Measurements from ENCODE around the gene ATXN10. TPM values are rescaled to one million over a fixed set of nuclear protein-coding genes. Genes with fewer than 3 reads are reported as not detected.

ATXN10 gene
- total RNA-seq, 4 donors from 2014 or later: 78.5 to 152 (median 113) TPM

GRCh38 chr22:45781459-45781858 is 109.8 kb downstream of the ATXN10 start:
- TF ChIP-seq POLR2AphosphoS5 (IDR thresholded peaks at IDR 0.05): no peak
- no peak for TF ChIP-seq POLR2A (IDR thresholded peaks at IDR 0.05)
- no peak overlapping the region for H3K27ac ChIP-seq
- H3K4me3 ChIP-seq: no peak overlapping the region
- no peaks in the 10 kb centered on the region for H3K9me3 ChIP-seq
- ATAC-seq: no peak
- no peaks in the 10 kb centered on the region for H3K27me3 ChIP-seq
- 78 to 100% methylated on average over 1 to 3 of the region's 3 CpGs for WGBS, 2 donors (ENCODE audit: low coverage in 1 of 2)
- peaks cover 4 to 47% (median 10%) of the 10 kb centered on the region in 3 donors for H3K4me1 ChIP-seq
- no peaks in the 10 kb centered on the region for H3K36me3 ChIP-seq

- peaks cover 4 to 48% (median 10%) of the 10 kb centered on the region in 3 donors for H3K4me1 ChIP-seq
- H3K36me3 ChIP-seq: no peaks in the 10 kb centered on the region
- no peak for ATAC-seq
- no peak overlapping the region for H3K27ac ChIP-seq
- no peak overlapping the region for H3K4me3 ChIP-seq
- TF ChIP-seq CTCF (IDR thresholded peaks at IDR 0.05): no peak
- TF ChIP-seq POLR2A (IDR thresholded peaks at IDR 0.05): no peak
- TF ChIP-seq EP300 (IDR thresholded peaks at IDR 0.05): no peak
- TF ChIP-seq POLR2AphosphoS5 (IDR thresholded peaks at IDR 0.05): no peak
- WGBS, 2 donors (ENCODE audit: low coverage in 1 of 2): 81 to 89% methylated on average over 5 to 6 of the region's 6 CpGs
- no peaks in the 10 kb centered on the region for H3K9me3 ChIP-seq
- H3K27me3 ChIP-seq: no peaks in the 10 kb centered on the region
Observed at GRCh38 chr22:45781966-45782365, 110.3 kb downstream of the ATXN10 start.

- Histone ChIP-seq H3K27me3 (no peaks in the 10 kb centered on the region), H3K9me3 (no peaks in the 10 kb centered on the region), H3K36me3 (no peaks in the 10 kb centered on the region), H3K4me1 (peaks cover 4 to 59% (median 14%) of the 10 kb centered on the region in 3 donors), H3K4me3 (no peak overlapping the region), H3K27ac (no peak overlapping the region)
- TF ChIP-seq POLR2A (IDR thresholded peaks at IDR 0.05) (no peak), POLR2AphosphoS5 (IDR thresholded peaks at IDR 0.05) (no peak), CTCF (IDR thresholded peaks at IDR 0.05) (no peak), EP300 (IDR thresholded peaks at IDR 0.05) (no peak)
- 62 to 79% methylated on average over 3 of the region's 3 CpGs for WGBS, 2 donors (ENCODE audit: low coverage in 1 of 2)
- no peak for ATAC-seq
Observed at GRCh38 chr22:45783021-45783420, 111.4 kb downstream of the ATXN10 start.

GRCh38 chr22:45783690-45784089 is 112.1 kb downstream of the ATXN10 start:
- WGBS, 2 donors (ENCODE audit: low coverage in 1 of 2): 90 to 94% methylated on average over 5 to 6 of the region's 6 CpGs
- no peak overlapping the region for H3K4me3 ChIP-seq
- ATAC-seq: no peak

GRCh38 chr22:45784357-45785277 is 113.0 kb downstream of the ATXN10 start:
- H3K4me1 ChIP-seq: peaks cover 4 to 67% (median 14%) of the 10 kb centered on the region in 3 donors
- no peaks in the 10 kb centered on the region for H3K36me3 ChIP-seq
- no peaks in the 10 kb centered on the region for H3K9me3 ChIP-seq
- H3K4me3 ChIP-seq: no peak overlapping the region
- H3K27ac ChIP-seq: no peak overlapping the region
- TF ChIP-seq POLR2A (IDR thresholded peaks at IDR 0.05) (no peak), POLR2AphosphoS5 (IDR thresholded peaks at IDR 0.05) (no peak), CTCF (IDR thresholded peaks at IDR 0.05) (no peak), EP300 (IDR thresholded peaks at IDR 0.05) (no peak)
- no peaks in the 10 kb centered on the region for H3K27me3 ChIP-seq
- WGBS, 2 donors (ENCODE audit: low coverage in 1 of 2): 68 to 72% methylated on average over 9 to 11 of the region's 12 CpGs
- no peak for ATAC-seq

More at GRCh38 chr22:45783690-45784089, 112.1 kb downstream of the ATXN10 start:
- peaks cover 4 to 65% (median 14%) of the 10 kb centered on the region in 3 donors for H3K4me1 ChIP-seq
- H3K27ac ChIP-seq: no peak overlapping the region
- H3K27me3 ChIP-seq: no peaks in the 10 kb centered on the region
- H3K36me3 ChIP-seq: no peaks in the 10 kb centered on the region
- no peaks in the 10 kb centered on the region for H3K9me3 ChIP-seq
- TF ChIP-seq POLR2AphosphoS5 (IDR thresholded peaks at IDR 0.05) (no peak), EP300 (IDR thresholded peaks at IDR 0.05) (no peak), CTCF (IDR thresholded peaks at IDR 0.05) (no peak), POLR2A (IDR thresholded peaks at IDR 0.05) (no peak)

Data from gastroesophageal sphincter (tissue), 4 donors.